ENCODE measurements around the gene STAT6. TPM values are rescaled to one million over a fixed set of nuclear protein-coding genes. Genes with fewer than 3 reads are reported as not detected.

Gene STAT6
- 79.9 and 83.4 TPM in 2 replicates for total RNA-seq

DNA sequence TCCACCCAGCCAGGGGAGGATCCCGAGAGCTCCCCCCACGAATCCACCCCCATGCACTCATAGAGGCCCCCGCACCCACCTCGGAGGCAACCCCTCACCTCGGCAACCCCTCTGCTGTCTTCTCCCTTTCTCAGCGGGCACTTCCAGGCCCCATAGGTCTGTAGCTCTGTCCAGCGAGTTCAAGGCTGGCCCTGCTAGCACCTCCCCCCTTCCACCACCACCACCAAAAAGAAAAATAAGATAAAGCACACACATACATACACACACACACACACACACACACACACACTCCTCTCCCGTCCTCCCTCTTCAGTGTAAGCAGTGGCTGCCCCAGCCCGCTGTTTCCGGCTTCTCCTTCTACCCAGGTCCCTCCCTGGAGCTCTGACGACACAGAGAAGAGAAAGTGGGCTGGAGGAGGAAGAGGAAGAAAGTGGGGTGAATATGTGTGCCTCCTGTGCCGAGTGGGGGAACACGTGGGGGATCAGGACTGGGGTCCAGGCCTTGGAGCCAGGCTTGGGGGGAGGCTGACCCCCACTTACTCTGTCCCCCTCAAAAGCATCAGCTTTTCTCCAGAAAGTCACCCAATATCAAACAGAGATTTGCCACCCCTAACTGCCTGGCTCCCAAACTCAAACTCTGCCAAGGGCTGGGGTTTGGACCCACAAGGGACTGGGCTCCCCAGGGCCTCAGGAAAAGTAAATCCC, at the start of gene STAT6:
Gene STAT6 (minus strand): TSS at position 332 of the 704 bp plus-strand sequence. CDS start 3,084 bp downstream, outside the sequence.

GRCh38 chr12:57146961-57147944, 36.1 kb upstream of the STAT6 start, which contains the start of gene LRP1-AS:
Gene LRP1-AS, minus strand, starts transcription at chr12:57147619.

GRCh38 chr12:57127726-57128518, 16.8 kb upstream of the STAT6 start, which contains the start of gene LRP1:
Gene LRP1, plus strand, starts transcription at chr12:57128483. Its CDS starts 482 bp downstream, at chr12:57128965.

GRCh38 chr12:57088354-57089270, 22.6 kb downstream of the STAT6 start, which contains the start of gene NAB2:
Gene NAB2, plus strand, starts transcription at chr12:57089114. Its CDS starts 158 bp downstream, at chr12:57089272.

GRCh38 chr12:57078519-57079404, 32.4 kb downstream of the STAT6 start, which contains the start of gene NEMP1:
Gene NEMP1, minus strand, starts transcription at chr12:57078791. Its CDS starts 46 bp downstream, at chr12:57078745.

GRCh38 chr12:57049890-57050289, 61.3 kb downstream of the STAT6 start, which contains the start of gene MYO1A:
Gene MYO1A, minus strand, starts transcription at chr12:57050129. Its CDS starts 1,806 bp downstream, at chr12:57048323.

Other genes starting within 250 kb of the STAT6 start
- gene SDR9C7, start 177.0 kb downstream of the STAT6 start, total RNA-seq: not detected in 2 replicates
- 0.14 TPM in 1 of 2 replicates, not detected in the other for gene RDH16, start 153.8 kb downstream of the STAT6 start, total RNA-seq
- gene ZBTB39, start 104.8 kb downstream of the STAT6 start, total RNA-seq: 7.2 and 9.0 TPM in 2 replicates
- gene TAC3, start 94.8 kb downstream of the STAT6 start, total RNA-seq: not detected in 2 replicates
- not detected in 2 replicates for gene MYO1A, start 61.2 kb downstream of the STAT6 start, total RNA-seq
- 4.6 and 21.5 TPM in 2 replicates for gene NEMP1, start 32.6 kb downstream of the STAT6 start, total RNA-seq
- 30.2 and 62.3 TPM in 2 replicates for gene NAB2, start 22.2 kb downstream of the STAT6 start, total RNA-seq
- gene LRP1, start 17.1 kb upstream of the STAT6 start, total RNA-seq: 257 and 464 TPM in 2 replicates
- not detected in 2 replicates for gene LRP1-AS, start 36.3 kb upstream of the STAT6 start, total RNA-seq
- gene NXPH4, start 105.4 kb upstream of the STAT6 start, total RNA-seq: 1.4 and 1.8 TPM in 2 replicates
- 254 and 673 TPM in 2 replicates for gene SHMT2, start 118.3 kb upstream of the STAT6 start, total RNA-seq
- 0.43 and 0.66 TPM in 2 replicates for gene STAC3, start 139.8 kb upstream of the STAT6 start, total RNA-seq

Measured in placental pericyte (primary cell).